GM19328 (cell line): ENCODE results near the gene AARS2.

Experiments used
- ATAC-seq: cut with Tn5 transposase; IDR thresholded peaks from one replicate; pipeline ENCODE4 v1.9.1; 2021; ENCODE audit warnings: mild to moderate bottlenecking, moderate library complexity; ENCODE audit not compliant: unreplicated experiment

Gene AARS2

DNA sequence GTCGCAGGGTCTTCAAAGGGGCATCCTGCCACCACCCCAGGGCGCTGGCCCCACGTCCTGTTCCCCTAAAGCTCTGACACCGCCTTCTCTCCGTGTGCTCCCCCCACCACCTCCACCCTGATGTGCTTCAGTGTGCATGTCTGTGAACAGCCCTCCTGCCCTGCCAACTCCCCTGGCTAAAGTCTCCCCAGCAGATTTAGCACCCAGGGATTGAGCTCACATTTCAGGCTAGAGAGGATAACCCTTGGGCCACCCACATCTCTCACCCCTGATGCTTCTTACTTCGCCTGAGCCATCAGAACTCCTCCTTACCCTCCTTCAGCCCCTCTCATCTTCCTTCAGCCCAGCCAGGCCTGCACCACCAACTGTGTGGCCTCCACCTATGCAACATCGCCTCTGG lies 35.4 kb downstream of the AARS2 start:
- ATAC-seq, result no peak

DNA sequence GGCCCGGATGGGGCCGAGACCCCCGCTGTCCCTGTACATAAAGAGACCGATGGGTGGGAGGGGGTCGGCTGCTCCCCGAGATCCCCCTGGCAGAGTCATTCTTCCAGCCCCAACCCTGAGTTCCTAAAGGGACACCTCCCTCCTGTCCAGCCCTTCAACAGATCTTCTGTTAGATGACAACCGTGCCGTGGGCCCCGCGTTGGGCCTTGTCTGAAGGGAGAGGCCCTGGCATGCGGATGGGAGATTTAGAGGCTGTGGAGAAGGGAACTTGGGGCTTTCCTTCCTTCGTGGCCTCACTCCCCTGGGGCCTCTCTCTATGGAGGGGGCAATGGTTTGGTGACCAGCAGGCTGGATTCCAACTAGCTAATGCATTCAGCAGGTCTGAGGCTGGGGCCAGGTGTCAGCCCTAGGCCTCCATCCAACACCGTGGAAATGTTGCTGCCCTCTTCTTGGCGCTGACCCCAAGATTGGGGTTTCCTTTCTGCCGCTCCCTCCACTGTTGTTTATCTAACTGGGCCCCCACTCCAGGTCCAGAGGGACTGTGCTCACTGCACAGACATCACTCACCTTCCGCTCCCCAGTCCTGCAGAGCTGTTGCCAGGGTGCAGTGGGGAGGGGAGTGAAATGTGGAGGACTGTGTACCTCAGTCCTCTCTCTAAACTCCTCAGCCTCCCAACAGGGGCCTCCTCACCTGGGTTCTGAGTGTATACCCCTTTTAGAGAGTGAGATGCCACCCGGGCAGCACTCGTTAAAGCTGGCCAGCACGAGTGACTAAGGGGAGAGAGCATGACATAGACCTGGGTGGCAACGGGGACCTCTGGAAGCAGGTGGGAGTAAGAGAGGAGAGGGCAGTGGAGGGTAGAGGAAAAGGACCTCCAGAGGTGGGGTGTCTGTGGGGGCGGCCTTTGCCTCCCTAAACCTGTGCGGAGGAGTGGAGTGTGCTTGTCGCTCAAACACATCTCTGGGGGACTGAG lies 36.2 kb downstream of the AARS2 start:
- ATAC-seq, result no peak

DNA sequence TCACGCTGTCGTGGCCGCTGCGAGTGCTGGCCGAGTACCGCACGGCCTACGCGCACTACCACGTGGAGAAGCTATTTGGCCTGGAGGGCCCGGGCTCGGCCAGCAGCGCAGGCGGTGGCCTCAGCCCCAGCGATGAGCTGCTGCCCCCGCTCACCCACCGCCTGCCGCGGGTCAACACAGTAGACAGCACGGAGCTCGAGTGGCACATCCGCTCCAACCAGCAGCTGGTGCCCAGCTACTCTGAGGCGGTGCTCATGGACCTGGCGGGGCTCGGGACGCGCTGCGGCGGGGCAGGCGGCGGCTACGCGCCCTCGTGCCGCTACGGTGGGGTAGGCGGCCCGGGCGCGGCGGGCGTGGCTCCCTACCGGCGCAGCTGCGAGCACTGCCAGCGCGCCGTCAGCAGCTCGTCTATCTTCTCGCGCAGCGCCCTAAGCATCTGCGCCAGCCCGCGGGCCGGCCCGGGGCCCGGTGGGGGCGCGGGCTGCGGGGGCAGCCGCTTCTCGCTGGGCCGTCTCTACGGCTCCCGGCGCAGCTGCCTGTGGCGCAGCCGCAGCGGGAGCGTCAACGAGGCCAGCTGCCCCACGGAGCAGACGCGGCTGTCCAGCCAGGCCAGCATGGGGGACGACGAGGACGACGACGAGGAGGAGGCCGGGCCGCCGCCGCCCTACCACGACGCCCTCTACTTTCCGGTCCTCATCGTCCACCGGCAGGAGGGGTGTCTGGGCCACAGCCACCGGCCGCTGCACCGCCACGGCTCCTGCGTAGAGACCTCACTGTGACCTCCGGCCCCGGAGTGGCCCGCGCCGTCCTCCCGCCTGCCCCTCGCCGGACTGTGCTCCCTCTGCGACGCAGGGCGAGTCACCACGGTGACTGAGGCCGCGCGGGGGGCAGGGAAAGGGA lies 37.1 kb downstream of the AARS2 start:
- no peak for ATAC-seq

DNA sequence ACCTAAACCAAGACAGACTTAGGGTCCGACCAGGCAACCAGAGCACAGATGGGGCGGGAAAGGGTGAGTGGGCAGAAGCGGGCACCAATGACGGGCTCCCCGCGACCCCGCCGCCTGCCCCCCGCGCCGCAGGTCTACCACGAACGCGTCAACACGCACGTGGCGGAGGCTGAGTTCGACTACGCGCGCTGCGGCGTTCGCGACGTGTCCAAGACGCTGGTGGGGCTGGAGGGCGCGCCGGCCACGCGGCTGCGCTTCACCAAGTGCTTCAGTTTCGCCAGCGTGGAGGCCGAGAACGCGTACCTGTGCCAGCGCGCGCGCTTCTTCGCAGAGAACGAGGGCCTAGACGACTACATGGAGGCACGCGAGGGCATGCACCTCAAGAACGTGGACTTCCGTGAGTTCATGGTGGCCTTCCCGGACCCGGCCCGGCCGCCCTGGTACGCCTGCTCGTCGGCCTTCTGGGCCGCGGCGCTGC lies 37.8 kb downstream of the AARS2 start:
- ATAC-seq, result no peak

DNA sequence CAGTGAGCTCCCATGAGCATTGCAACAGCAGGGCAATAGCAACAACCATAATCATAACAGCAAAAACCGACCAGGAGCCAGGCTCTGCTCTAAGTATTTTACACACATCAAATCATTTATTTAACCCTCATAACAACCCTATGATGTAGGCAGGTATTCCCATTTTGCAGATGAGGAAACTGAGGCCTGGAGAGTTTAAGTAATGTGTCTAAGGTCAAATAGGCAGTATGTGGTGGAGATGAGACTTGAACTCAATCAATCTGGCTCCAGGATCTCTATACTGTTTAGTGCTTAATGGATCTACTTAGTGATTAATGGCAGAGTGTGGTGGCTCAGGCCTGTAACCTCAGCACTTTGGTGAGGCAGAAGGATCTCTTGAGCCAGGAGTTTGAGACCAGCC lies 39.5 kb downstream of the AARS2 start:
- ATAC-seq, result no peak

DNA sequence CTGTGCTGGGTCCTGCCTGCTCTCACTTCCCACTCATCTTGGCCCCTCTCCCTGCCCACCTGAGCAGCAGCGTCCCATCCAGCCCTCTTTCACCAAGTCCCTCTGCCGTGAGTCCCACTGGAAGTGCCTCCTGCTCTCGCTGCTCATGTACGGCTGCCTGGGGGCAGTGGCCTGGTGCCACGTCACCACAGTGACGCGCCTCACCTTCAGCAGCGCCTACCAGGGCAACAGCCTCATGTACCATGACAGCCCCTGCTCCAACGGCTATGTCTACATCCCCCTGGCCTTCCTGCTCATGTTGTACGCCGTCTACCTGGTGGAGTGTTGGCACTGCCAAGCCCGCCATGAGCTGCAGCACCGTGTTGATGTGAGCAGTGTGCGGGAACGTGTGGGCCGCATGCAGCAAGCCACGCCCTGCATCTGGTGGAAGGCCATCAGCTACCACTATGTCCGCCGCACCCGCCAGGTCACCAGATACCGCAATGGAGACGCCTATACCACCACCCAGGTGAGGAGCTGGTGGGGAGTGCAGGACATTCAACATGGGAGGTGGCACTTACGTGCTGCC lies 40.1 kb downstream of the AARS2 start:
- no peak for ATAC-seq

DNA sequence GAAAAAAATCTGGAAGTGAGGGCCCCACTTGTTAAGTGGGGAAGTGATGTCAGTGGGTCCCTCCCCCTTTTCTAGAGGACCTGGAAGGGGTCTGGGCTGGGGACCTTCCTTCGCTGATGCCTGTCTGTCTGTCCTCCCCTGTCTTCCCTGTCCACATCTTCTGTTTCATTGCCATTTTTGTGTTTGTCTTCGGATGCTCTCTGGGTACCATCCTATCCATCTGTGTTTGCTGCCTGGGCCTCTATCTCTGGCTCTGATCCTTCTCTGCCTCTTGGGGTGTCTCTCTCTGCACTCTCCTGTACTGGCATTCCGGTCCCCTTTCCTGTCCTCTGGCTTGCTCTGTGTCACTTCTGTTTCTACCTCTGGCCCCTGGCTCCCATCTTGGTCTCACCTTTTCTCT lies 40.6 kb downstream of the AARS2 start:
- no peak for ATAC-seq

DNA sequence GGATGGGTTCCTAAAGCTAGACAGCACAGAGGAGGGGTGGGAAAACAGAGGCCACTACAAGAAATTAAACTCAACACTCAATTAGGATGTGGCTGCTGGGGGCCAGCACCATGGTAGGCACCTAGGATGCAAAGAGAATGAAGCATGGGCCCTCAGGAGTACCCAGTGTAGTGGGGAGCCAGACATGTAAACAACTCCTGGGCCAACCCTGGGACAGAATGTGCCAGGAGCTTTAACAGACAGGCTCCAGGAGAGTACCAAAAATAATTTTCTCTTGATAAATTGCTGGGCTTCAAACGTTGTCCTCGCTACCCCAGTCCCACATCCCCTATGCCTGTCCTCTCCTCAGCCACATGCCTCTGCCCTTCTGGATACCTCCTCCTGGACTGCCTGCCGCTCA lies 41.2 kb downstream of the AARS2 start:
- no peak for ATAC-seq

DNA sequence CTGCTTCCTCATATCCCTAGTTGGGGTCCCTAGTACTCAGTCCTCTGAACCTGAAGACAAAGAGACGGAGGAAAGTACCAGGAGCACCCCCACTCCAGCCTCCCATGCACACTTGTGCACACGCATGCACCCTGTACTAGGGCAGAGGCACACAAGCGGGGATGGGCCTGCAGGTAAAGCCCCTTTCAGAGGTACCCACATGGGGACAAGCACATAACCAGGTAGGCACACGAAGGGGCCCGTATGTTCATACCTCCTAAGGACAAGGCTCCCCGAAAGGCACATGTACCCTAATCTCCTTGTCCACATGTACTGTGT lies 41.8 kb downstream of the AARS2 start:
- ATAC-seq, result no peak

DNA sequence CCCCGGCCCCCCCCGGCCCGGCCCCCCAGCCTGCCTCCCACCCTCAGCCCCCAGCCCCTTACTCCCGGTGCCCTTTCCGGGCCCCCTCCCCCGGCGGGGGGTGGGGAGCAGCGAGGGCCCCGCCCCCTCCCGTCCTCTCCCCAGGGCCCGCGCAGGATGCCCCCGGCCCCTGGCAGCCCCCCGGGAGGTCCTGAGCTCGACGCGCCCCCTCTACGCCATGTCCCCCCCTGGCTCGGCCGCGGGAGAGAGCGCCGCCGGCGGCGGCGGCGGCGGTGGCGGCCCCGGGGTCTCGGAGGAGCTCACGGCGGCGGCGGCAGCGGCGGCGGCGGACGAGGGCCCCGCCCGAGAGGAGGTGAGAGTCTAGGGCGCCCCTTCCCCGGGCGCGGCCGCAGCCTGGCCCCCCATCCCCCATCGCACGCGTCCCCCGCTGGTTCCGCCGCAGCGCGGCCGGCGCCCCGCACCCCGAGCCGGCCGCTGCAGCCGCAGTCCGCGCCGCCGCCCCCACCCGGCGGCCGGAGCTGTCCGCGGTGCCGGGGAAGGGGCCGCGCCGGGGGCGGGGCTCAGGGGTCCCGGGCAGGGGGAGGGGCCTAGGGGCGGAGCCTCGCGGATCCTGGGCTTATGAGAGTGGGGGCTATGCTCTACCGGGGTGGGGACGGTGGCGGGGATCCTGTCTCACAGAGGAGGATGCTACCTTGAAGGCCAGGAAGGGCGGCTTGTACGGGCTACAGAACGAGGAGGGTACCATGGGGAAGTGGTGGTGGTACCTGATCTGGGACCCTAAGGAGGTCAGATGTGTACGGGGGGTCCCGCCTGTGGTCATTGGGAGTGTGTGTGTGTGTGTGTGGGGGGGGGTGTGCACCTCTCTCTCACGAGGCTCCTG lies 42.4 kb downstream of the AARS2 start:
- ATAC-seq, result no peak

DNA sequence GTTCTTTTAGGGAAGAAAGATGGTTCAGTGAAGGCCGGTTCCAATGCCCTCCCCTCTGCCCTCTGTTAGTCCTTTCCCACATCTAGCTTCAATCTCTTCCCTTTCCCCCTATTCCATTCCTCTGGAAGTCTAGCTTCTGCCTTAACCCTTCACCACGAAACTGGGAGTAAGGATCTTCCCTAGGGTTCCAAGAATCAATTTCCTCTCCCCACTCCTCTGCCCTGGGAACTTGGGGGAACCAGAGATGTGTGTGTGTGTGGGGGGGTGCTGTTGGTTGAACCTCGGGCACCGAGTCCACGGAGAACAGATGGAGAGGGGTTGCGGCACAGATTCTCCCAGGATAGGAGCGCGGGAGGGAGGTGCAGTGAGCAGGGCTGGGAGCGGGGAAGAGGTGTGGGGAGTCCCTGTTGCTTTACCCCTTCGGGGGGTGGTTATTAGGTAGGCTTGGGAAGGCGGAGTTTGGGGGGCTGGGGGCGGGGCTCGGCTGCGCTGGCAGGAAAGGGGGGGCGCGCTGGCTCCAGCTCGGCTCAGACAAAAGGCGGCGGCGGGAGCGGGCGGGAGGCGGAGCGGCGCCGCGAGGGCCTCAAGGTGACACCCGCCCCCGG lies 43.1 kb downstream of the AARS2 start, which contains the start of gene TMEM151B:
TSS of gene TMEM151B (plus strand) at position 530 of the 605 bp plus-strand sequence. CDS start 293 bp downstream, outside the sequence.
- no peak for ATAC-seq

DNA sequence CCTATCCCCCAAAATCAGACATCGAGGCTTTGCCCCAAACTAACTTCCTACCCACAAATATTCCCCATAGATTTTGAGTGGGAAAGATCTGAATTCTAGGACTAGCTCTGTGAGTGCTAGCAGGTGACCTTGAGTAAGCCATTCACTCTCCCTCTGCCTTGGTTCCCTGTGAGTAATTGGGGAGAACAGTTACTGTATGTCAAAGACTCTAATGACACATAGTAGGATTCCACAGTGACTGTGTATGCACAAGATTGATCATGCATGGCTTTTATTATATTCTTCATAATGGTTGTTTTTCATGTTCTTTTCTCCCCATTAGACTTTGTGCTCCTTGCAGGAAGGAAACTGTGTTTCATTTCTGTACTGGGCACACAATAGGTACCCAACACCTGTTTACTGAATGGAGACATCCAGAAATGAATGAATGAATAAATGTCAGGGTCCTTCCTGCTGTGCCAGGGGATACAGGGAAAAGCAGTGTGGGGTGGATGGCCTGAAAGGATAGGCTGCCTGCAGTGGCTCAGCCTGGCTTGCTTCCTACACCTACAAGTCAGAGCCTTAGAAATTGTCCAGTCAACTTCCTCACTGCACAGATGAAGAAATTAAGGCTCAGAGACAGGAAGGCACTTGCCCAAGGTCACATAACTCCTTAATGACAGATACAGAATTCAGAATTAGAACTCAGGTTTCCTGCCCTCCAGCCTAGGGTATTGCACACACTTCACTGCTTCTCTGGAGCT lies 43.8 kb downstream of the AARS2 start:
- ATAC-seq, result no peak

DNA sequence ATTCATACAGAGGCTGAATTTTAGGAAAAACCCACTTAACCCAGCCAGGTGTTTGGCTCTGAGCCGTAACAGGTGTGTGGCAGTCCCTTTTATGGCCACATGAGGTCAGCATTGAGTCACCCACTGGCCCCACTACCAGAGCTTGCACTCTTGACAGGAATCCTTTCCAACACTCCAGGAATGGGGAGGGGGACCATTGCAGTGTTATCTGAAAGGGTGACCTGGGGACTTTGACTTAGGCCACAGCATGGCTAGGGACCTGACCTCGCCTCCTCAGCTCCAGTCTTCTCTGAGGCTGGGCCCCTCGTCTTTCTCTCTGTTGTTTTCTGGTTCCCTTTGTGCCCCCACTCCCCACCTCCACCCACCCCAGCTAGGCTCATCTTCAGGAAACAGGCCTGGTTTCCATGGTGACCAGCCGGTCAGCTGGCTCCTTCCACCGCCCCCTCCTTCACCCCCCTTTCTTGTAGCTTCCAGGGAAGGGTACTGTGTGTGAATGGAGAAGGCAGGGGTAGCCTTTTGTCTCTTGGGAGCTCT lies 45.0 kb downstream of the AARS2 start:
- no peak for ATAC-seq

DNA sequence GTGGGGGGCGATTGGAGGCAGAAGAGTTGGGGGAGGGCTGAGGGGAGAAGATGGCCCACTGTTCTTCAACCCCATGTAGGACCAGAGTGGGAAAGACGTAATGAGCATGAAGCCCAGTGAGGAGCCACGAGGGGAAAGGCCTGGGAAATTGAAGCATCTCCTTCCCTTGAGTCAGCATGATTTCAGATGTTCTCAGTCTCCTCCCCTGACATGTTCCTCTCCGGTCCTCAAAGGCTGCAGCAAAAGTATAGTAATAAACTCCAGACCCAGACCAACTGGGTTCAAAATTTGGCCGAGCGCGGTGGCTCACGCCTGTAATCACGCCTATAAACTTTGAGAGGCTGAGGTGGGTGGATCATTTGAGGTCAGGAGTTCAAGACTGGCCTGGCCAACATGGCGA lies 45.9 kb downstream of the AARS2 start:
- ATAC-seq, result no peak

DNA sequence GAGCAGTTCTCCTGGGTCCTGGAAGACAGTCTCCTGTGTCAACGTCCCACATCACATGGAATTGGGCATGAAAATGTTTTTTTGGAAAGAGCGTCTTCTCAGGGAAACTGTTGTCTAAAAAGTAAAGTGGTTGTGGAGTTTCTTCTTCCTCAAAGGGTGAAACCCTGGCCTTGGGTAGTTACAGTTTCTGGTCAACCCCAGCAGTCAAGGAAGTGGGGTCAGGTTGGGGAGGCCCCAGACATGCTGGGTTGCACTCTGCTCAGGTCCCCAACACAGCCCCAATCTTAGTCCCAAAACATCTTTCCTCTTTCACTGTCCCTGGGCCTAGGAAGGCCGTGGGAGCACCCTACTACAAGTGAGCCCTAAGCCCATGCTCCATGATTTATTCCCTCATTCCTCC lies 46.8 kb downstream of the AARS2 start:
- no peak for ATAC-seq

DNA sequence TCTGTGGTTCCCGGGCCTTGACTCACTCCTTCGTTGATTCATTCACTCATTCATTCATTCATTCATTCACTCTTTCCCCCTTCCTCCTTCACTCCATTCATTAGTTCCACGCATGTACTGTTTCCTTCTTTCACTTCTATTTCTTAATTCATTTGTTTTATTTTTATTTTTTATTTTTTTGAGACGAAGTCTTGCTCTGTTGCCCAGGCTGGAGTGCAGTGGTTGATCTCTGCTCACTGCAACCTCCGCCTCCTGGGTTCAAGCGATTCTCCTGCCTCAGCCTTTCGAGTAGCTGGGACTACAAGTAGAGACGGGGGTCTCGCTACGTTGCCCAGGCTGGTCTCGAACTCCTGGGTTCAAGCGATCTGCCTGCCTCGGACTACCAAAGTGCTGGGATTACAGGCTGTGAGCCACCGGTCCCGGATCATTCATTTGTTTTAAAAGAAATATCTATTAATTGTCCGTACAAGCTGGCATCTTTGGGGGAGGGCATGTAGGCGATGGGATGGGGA lies 47.4 kb downstream of the AARS2 start:
- ATAC-seq, result no peak

DNA sequence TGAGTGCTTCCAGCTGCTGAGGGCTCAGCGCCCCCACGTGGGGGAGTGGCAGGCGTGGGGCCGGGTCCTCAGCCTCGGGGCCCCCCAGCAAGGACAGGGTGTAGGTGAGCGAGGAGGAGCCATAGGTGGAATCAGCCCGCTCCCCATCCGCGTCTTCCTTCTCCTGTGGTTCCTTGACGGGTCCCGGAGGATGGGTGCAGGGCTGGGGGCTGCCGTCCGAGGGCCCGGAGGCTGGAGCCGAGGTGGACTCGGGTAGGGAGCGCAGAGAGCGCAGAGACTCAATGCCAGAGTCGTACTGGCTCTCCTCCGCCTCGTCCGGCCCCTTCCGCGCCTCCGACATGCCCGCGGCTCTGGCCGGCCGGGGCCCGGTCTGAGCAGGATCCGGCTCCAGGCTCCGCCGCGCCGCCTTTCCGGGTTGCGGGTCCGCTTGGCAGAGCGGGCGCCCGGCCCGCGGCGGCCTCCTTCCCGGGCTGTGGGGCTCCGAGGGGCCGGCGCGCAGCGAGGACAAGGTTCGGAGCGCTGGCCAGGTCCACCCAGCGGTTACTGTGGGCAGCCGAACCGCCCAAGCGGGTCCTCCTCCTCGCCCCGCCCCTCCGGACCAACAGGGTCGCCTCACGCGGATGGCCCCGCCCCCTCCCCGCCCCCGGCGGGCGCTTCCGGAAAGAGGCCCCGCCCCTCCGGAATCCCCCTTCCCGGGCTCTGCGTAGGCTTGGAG lies 48.0 kb downstream of the AARS2 start, which contains the start of gene NFKBIE:
TSS of gene NFKBIE (minus strand) at position 545 of the 715 bp plus-strand sequence. CDS start at position 340, 205 bp downstream.
- no peak for ATAC-seq
